ENCODE data around the gene UPK1B.

The UPK1B gene

GRCh38 chr3:119176778-119177177, 3.4 kb downstream of the UPK1B start:
- TF ChIP-seq FOXP2 (optimal IDR thresholded peaks at IDR 0.05; ENCODE audit: borderline replicate concordance, extremely low read depth, extremely low read length, insufficient read depth) (no peak), TAF1 (IDR thresholded peaks at IDR 0.05; ENCODE audit: borderline replicate concordance, insufficient read depth, low read length) (no peak), SIN3A (IDR thresholded peaks at IDR 0.05; ENCODE audit: borderline replicate concordance, insufficient read depth, low read length) (no peak), POLR2AphosphoS5 (IDR thresholded peaks at IDR 0.05; ENCODE audit: low read depth, low read length) (no peak)
- TF ChIP-seq, protein P1, sequence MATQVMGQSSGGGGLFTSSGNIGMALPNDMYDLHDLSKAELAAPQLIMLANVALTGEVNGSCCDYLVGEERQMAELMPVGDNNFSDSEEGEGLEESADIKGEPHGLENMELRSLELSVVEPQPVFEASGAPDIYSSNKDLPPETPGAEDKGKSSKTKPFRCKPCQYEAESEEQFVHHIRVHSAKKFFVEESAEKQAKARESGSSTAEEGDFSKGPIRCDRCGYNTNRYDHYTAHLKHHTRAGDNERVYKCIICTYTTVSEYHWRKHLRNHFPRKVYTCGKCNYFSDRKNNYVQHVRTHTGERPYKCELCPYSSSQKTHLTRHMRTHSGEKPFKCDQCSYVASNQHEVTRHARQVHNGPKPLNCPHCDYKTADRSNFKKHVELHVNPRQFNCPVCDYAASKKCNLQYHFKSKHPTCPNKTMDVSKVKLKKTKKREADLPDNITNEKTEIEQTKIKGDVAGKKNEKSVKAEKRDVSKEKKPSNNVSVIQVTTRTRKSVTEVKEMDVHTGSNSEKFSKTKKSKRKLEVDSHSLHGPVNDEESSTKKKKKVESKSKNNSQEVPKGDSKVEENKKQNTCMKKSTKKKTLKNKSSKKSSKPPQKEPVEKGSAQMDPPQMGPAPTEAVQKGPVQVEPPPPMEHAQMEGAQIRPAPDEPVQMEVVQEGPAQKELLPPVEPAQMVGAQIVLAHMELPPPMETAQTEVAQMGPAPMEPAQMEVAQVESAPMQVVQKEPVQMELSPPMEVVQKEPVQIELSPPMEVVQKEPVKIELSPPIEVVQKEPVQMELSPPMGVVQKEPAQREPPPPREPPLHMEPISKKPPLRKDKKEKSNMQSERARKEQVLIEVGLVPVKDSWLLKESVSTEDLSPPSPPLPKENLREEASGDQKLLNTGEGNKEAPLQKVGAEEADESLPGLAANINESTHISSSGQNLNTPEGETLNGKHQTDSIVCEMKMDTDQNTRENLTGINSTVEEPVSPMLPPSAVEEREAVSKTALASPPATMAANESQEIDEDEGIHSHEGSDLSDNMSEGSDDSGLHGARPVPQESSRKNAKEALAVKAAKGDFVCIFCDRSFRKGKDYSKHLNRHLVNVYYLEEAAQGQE (IDR thresholded peaks at IDR 0.05; ENCODE audit: insufficient read depth in 1 of 2, low read depth in 2 of 2, low read length in 2 of 2) = no peak

GRCh38 chr3:119177321-119177720, 3.9 kb downstream of the UPK1B start:
- TF ChIP-seq, protein P1 (IDR thresholded peaks at IDR 0.05; ENCODE audit: insufficient read depth in 1 of 2, low read depth in 2 of 2, low read length in 2 of 2) = no peak
- TF ChIP-seq SIN3A (IDR thresholded peaks at IDR 0.05; ENCODE audit: borderline replicate concordance, insufficient read depth, low read length) (no peak), TAF1 (IDR thresholded peaks at IDR 0.05; ENCODE audit: borderline replicate concordance, insufficient read depth, low read length) (no peak), FOXP2 (optimal IDR thresholded peaks at IDR 0.05; ENCODE audit: borderline replicate concordance, extremely low read depth, extremely low read length, insufficient read depth) (no peak), POLR2AphosphoS5 (IDR thresholded peaks at IDR 0.05; ENCODE audit: low read depth, low read length) (no peak)

- TF ChIP-seq, protein P1 (IDR thresholded peaks at IDR 0.05; ENCODE audit: insufficient read depth in 1 of 2, low read depth in 2 of 2, low read length in 2 of 2) = no peak
- TF ChIP-seq POLR2AphosphoS5 (IDR thresholded peaks at IDR 0.05; ENCODE audit: low read depth, low read length) = no peak
- no peak for TF ChIP-seq SIN3A (IDR thresholded peaks at IDR 0.05; ENCODE audit: borderline replicate concordance, insufficient read depth, low read length)
- TF ChIP-seq FOXP2 (optimal IDR thresholded peaks at IDR 0.05; ENCODE audit: borderline replicate concordance, extremely low read depth, extremely low read length, insufficient read depth) = no peak
- TF ChIP-seq TAF1 (IDR thresholded peaks at IDR 0.05; ENCODE audit: borderline replicate concordance, insufficient read depth, low read length) = no peak
Observed at GRCh38 chr3:119181765-119182164, 8.4 kb downstream of the UPK1B start.

DNA sequence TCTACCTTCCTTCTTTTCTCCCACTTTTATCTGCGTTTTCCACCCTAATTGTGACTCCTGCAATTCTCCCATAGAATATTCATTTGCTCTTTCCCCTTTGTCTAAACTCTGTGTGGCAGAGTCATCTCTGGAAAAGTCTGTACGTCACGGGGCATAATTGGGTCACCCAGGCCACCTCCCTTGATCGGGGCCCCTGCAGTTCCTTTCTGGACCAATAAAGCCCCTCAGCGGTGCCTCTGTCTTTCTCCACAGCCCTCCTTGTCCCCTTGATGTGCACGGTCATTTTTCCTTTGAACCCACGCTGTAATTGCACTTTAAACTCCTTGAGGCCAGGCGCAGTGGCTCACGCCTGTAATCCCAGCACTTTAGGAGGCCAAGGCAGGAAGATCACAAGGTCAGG, 10.7 kb downstream of the UPK1B start:
- TF ChIP-seq FOXP2 (optimal IDR thresholded peaks at IDR 0.05; ENCODE audit: borderline replicate concordance, extremely low read depth, extremely low read length, insufficient read depth) (no peak), SIN3A (IDR thresholded peaks at IDR 0.05; ENCODE audit: borderline replicate concordance, insufficient read depth, low read length) (no peak), POLR2AphosphoS5 (IDR thresholded peaks at IDR 0.05; ENCODE audit: low read depth, low read length) (no peak), TAF1 (IDR thresholded peaks at IDR 0.05; ENCODE audit: borderline replicate concordance, insufficient read depth, low read length) (no peak)
- TF ChIP-seq, protein P1 (IDR thresholded peaks at IDR 0.05; ENCODE audit: insufficient read depth in 1 of 2, low read depth in 2 of 2, low read length in 2 of 2) = no peak
